ENCODE results near the gene NELL2.

DNA sequence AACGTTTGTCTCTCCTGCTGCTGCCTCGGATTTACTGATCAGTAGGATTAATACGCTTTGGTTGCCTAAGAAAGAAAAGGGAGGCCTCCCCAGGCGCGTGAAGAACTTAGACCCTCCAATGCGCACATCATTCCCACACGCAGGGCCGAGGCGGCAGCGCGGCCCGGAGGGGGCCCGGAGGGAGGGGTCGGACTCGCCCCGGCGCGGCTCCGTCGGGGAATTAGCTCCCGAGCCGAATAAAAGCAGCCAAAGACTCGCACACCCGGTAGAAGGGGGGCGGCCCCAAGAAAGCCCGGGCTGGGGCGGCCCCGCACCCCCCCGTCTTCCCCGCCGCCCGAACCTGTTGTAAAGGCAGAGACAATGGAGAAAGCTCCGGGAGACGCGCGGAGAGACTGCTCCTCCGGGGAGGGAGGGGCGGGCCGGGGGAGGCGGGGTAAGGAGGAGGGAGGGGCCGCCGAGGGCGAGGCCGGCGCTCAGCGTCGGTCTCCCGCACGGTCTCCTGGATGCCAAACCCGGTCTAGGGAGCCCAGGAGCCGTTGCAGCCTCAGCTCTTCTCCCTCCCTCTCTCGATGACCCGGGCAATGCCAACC, at the start of gene NELL2:
- TF ChIP-seq POLR2AphosphoS5 (IDR thresholded peaks at IDR 0.05): no peak
- no peak for TF ChIP-seq POLR2A (IDR thresholded peaks at IDR 0.05)
- TF ChIP-seq, protein P1, sequence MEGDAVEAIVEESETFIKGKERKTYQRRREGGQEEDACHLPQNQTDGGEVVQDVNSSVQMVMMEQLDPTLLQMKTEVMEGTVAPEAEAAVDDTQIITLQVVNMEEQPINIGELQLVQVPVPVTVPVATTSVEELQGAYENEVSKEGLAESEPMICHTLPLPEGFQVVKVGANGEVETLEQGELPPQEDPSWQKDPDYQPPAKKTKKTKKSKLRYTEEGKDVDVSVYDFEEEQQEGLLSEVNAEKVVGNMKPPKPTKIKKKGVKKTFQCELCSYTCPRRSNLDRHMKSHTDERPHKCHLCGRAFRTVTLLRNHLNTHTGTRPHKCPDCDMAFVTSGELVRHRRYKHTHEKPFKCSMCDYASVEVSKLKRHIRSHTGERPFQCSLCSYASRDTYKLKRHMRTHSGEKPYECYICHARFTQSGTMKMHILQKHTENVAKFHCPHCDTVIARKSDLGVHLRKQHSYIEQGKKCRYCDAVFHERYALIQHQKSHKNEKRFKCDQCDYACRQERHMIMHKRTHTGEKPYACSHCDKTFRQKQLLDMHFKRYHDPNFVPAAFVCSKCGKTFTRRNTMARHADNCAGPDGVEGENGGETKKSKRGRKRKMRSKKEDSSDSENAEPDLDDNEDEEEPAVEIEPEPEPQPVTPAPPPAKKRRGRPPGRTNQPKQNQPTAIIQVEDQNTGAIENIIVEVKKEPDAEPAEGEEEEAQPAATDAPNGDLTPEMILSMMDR (IDR thresholded peaks at IDR 0.05): no peak
